Measurements from ENCODE around the gene GALNT9.

GRCh38 chr12:132174015-132174838 is 155.2 kb downstream of the GALNT9 start:
- TF ChIP-seq, protein P1, sequence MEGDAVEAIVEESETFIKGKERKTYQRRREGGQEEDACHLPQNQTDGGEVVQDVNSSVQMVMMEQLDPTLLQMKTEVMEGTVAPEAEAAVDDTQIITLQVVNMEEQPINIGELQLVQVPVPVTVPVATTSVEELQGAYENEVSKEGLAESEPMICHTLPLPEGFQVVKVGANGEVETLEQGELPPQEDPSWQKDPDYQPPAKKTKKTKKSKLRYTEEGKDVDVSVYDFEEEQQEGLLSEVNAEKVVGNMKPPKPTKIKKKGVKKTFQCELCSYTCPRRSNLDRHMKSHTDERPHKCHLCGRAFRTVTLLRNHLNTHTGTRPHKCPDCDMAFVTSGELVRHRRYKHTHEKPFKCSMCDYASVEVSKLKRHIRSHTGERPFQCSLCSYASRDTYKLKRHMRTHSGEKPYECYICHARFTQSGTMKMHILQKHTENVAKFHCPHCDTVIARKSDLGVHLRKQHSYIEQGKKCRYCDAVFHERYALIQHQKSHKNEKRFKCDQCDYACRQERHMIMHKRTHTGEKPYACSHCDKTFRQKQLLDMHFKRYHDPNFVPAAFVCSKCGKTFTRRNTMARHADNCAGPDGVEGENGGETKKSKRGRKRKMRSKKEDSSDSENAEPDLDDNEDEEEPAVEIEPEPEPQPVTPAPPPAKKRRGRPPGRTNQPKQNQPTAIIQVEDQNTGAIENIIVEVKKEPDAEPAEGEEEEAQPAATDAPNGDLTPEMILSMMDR (IDR thresholded peaks at IDR 0.05 in 2 of 3, conservative IDR thresholded peaks at IDR 0.05 in 1 of 3; ENCODE audit: borderline replicate concordance in 1 of 3, insufficient read depth in 1 of 3, low read depth in 2 of 3, low read length in 2 of 3), result no peak
- TF ChIP-seq ZNF274 (IDR thresholded peaks at IDR 0.05; ENCODE audit: low read depth, low read length) (no peak), POLR2AphosphoS5 (IDR thresholded peaks at IDR 0.05; ENCODE audit: low read depth, low read length) (no peak), POLR2A (IDR thresholded peaks at IDR 0.05; ENCODE audit: borderline replicate concordance, extremely low read depth, insufficient read depth, insufficient read length) (no peak), YY1 (IDR thresholded peaks at IDR 0.05; ENCODE audit: extremely low read depth, insufficient replicate concordance, low read depth, low read length) (no peak)

Data from HCT116 (cell line).